NCI-H510A treated with DMSO at 0.1 percent for 48 hours (cell line): Measurements from ENCODE around the gene TNFRSF12A.
"Not testable (repeated sequence)": the region's sequence is repeated elsewhere in the genome, so short reads cannot be mapped to it uniquely, and the experiment has no call there.

ENCODE experiments used
- DNase-seq: peaks from one replicate; lab custom pipeline; 2025; lab: John Stamatoyannopoulos, UW

The TNFRSF12A gene

GRCh38 chr16:3049921-3050481, 29.8 kb downstream of the TNFRSF12A start:
- DNase-seq = no peak

- no peak for DNase-seq
Measured at GRCh38 chr16:3050487-3050886, 30.3 kb downstream of the TNFRSF12A start.

- DNase-seq = no peak
Measured at GRCh38 chr16:3051009-3051408, 30.8 kb downstream of the TNFRSF12A start.

- DNase-seq = no peak
Measured at GRCh38 chr16:3051494-3051893, 31.3 kb downstream of the TNFRSF12A start.

- not testable (repeated sequence) for DNase-seq
Measured at GRCh38 chr16:3052571-3053329, 32.6 kb downstream of the TNFRSF12A start.

- not testable (repeated sequence) for DNase-seq
Measured at GRCh38 chr16:3053330-3053710, 33.2 kb downstream of the TNFRSF12A start.

GRCh38 chr16:3054965-3055733, 35.0 kb downstream of the TNFRSF12A start:
- DNase-seq = no peak

- DNase-seq = not testable (repeated sequence)
Measured at GRCh38 chr16:3055734-3056115, 35.6 kb downstream of the TNFRSF12A start.

GRCh38 chr16:3056336-3057180, 36.4 kb downstream of the TNFRSF12A start:
- no peak for DNase-seq

- no peak for DNase-seq
Measured at GRCh38 chr16:3057181-3058138, 37.3 kb downstream of the TNFRSF12A start.

- no peak for DNase-seq
Measured at GRCh38 chr16:3058139-3059030, 38.2 kb downstream of the TNFRSF12A start.

- DNase-seq = peak; percentile 25
Measured at GRCh38 chr16:3059041-3059722, 39.0 kb downstream of the TNFRSF12A start.

GRCh38 chr16:3059723-3060242, 39.6 kb downstream of the TNFRSF12A start:
- no peak for DNase-seq

GRCh38 chr16:3060339-3061127, 40.4 kb downstream of the TNFRSF12A start:
- no peak for DNase-seq

- DNase-seq = no peak
Measured at GRCh38 chr16:3062553-3062952, 42.4 kb downstream of the TNFRSF12A start.

- DNase-seq = no peak
Measured at GRCh38 chr16:3063625-3064386, 43.6 kb downstream of the TNFRSF12A start.

GRCh38 chr16:3065069-3065741, 45.0 kb downstream of the TNFRSF12A start, which contains the start of gene IL32:
IL32 (plus strand) TSS chr16:3065640; CDS start chr16:3065812, 172 bp downstream.
- no peak for DNase-seq
